Activated CD4-positive, alpha-beta T cell treated with anti-CD3 and anti-CD28 coated beads, Interleukin-2, Interleukin-4, amounts not matched to agents 100 ng/mL and 50 ng/mL, durations not matched to agents 16 hours and 8 hours (primary cell): ENCODE results near the gene CARNS1.

Experiments
- DNase-seq: peaks from one replicate; pipeline ENCODE4 v3.0.0-alpha.2; 2020; ENCODE audit warnings: low spot score

CARNS1 gene

GRCh38 chr11:67375320-67376055 is 40.0 kb upstream of the CARNS1 start:
- DNase-seq, result no peak

- no peak for DNase-seq
These were observed 39.2 kb upstream of the CARNS1 start for GRCh38 chr11:67376063-67376820.

- DNase-seq, result no peak
These were observed 38.3 kb upstream of the CARNS1 start for GRCh38 chr11:67376873-67377808.

GRCh38 chr11:67378544-67378943 is 36.9 kb upstream of the CARNS1 start:
- no peak for DNase-seq

- DNase-seq, result no peak
These were observed 36.1 kb upstream of the CARNS1 start for GRCh38 chr11:67379061-67380058.

- no peak for DNase-seq
These were observed 34.1 kb upstream of the CARNS1 start for GRCh38 chr11:67381244-67381972.

- DNase-seq, result peak; percentile 85
These were observed 33.0 kb upstream of the CARNS1 start for GRCh38 chr11:67382276-67383136.

- no peak for DNase-seq
These were observed 30.6 kb upstream of the CARNS1 start for GRCh38 chr11:67384851-67385366.

GRCh38 chr11:67387069-67387468 is 28.4 kb upstream of the CARNS1 start:
- no peak for DNase-seq

GRCh38 chr11:67387518-67387917 is 28.0 kb upstream of the CARNS1 start:
- DNase-seq, result no peak

GRCh38 chr11:67389477-67389876 is 26.0 kb upstream of the CARNS1 start:
- no peak for DNase-seq

GRCh38 chr11:67390947-67391303 is 24.6 kb upstream of the CARNS1 start:
- no peak for DNase-seq

GRCh38 chr11:67391304-67392182 is 23.9 kb upstream of the CARNS1 start, which contains the start of gene RAD9A:
Gene RAD9A (plus strand): TSS chr11:67391986. CDS start chr11:67392045, 59 bp downstream.
- peak; percentile 94 for DNase-seq

- no peak for DNase-seq
These were observed 23.2 kb upstream of the CARNS1 start for GRCh38 chr11:67392183-67392715.

- DNase-seq, result no peak
These were observed 22.0 kb upstream of the CARNS1 start for GRCh38 chr11:67393437-67393836.

GRCh38 chr11:67393990-67394389 is 21.5 kb upstream of the CARNS1 start:
- no peak for DNase-seq

GRCh38 chr11:67395555-67396258 is 19.8 kb upstream of the CARNS1 start:
- DNase-seq, result no peak
